Heart right ventricle (tissue), 16 donors: ENCODE results near the gene ZNF329. TPM values are rescaled to one million over a fixed set of nuclear protein-coding genes. Genes with fewer than 3 reads are reported as not detected.

Experiments used
- ATAC-seq, 8 donors: fragments of 200-7000 bp; cut with Tn5 transposase; one replicate each; pipeline ENCODE4 v1.9.1; 2020; ENCODE audit warnings: mild to moderate bottlenecking in 8 of 8, moderate library complexity in 8 of 8, moderate number of reproducible peaks in 1 of 8
- DNase-seq, 2 donors: peaks; one replicate each; pipeline ENCODE4 v3.0.0-alpha.2; 2020
- H3K27ac ChIP-seq, 10 donors: fragments of 200-600 bp; sonication (generic) in 2 of 10; one replicate each; pipeline versions ENCODE4 v1.5.0 to v1.8.0; 2020 to 2022; ENCODE audit warnings: mild to moderate bottlenecking in 3 of 10
- H3K27me3 ChIP-seq, 7 donors: fragments of 200-600 bp; one replicate each; pipeline ENCODE4 v1.8.0; 2021 to 2022; ENCODE audit warnings: mild to moderate bottlenecking in 2 of 7
- H3K36me3 ChIP-seq, 9 donors: fragments of 200-600 bp; sonication (generic) in 1 of 9; one replicate each; pipeline versions ENCODE4 v1.5.0 to v1.8.0; 2020 to 2022; ENCODE audit warnings: mild to moderate bottlenecking in 2 of 9
- H3K4me1 ChIP-seq, 9 donors: fragments of 200-600 bp; sonication (generic) in 1 of 9; one replicate each; pipeline versions ENCODE4 v1.5.0 to v1.8.0; 2020 to 2022; ENCODE audit warnings: mild to moderate bottlenecking in 4 of 9
- H3K4me3 ChIP-seq, 10 donors: fragments of 200-600 bp; sonication (generic) in 2 of 10; one replicate each; pipeline versions ENCODE4 v1.5.0 to v1.8.0; 2020 to 2022; ENCODE audit warnings: mild to moderate bottlenecking in 7 of 10, moderate library complexity in 2 of 10
- H3K9me3 ChIP-seq, 11 donors: fragments of 200-600 bp in 10 of 11; sonication (generic) in 2 of 11; one replicate each; pipeline versions ENCODE4 v1.5.0 to v1.8.0; 2013 to 2022; ENCODE audit warnings: mild to moderate bottlenecking in 2 of 11, control low read depth in 1 of 11, moderate library complexity in 1 of 11
- WGBS, 2 donors: extraction: QIAGEN DNeasy Blood & Tissue Kit; methylation state at CpG; one replicate each; pipeline ENCODE4 v1.1.7; 2013; ENCODE audit warnings: inconsistent platforms in 1 of 2; 5-methylcytosine and 5-hydroxymethylcytosine counted together
- intact Hi-C, 10 donors: fragments of 100-400 bp; cut with DNase I; formaldehyde crosslinking; loops; one replicate each; pipeline versions ENCODE4 v1.11.1 to v1.14.2; 2022
- polyA plus RNA-seq, 2 donors: library from polyadenylated mRNA; stranded (reverse); fragments of 200-250 nt; gene quantifications; one replicate each; pipeline ENCODE4 v1.2.3, GENCODE V29; 2013
- total RNA-seq, 10 donors: library from RNA; stranded (reverse); fragmentation: NEBNext Ultra II Directional in 3 of 10; extraction: Animal tissue kit (Norgen Biotek cat#: 25700) in 3 of 10; gene quantifications; one replicate each; pipeline versions ENCODE4 v1.2.1 to v1.2.4, GENCODE V29; 2021 to 2023
- TF ChIP-seq, protein P1 (sequence below), 9 donors: fragments of 200-600 bp; sonication (generic) in 2 of 9; IDR thresholded peaks; one replicate each; pipeline versions ENCODE4 v1.5.0 to v1.8.0; 2021 to 2022; ENCODE audit warnings: antibody characterized with exemption in 9 of 9, mild to moderate bottlenecking in 5 of 9, moderate library complexity in 1 of 9
- donor health status: Arrhythmogenic right ventricular cardiomyopathy.
- donor health status: ischemic (EF 13 %, LVEDD 7.1; RV severe dilation, severe dysfunction).
- donor health status: healthy with polysubstance abuse.
- donor health status: DM: no; HTN: yes; CAD: no.
- donor health status: DM: no; HTN: no; CAD: no.
- donor health status: ischemic (EF 25% LVEDD 6.9; RV normal size, moderate dysfunction).
- donor health status: ischemic (EF 25% LVEDD 5.7; RV mildly dilated, moderate dysfunction).
- donor health status: healthy.
- donor health status: DM: yes; HTN: yes; CAD: no.
- donor health status: Ischemic cardiomyopathy.
- donor health status: ischemic (EF 35%, LVEDD 5.7; RV mildly dilated, moderate dysfunction).
- donor health status: nonischemic (EF 11% LVEDD 7.7; RV severe dilation, severe dysfunction).
- donor health status: DM: yes; HTN: yes; CAD: no.
- donor health status: PGD.
- donor health status: ischemic (EF 29% LVEDD 5.4; RV normal size, mild dysfunction).
- donor health status: nonischemic (EF 23%, LVEDD 6.1; RV moderate dilation, normal function).

Gene ZNF329
- total and polyA plus RNA-seq, 12 donors, result 2.3 to 9.7 (median 7.7) TPM

DNA sequence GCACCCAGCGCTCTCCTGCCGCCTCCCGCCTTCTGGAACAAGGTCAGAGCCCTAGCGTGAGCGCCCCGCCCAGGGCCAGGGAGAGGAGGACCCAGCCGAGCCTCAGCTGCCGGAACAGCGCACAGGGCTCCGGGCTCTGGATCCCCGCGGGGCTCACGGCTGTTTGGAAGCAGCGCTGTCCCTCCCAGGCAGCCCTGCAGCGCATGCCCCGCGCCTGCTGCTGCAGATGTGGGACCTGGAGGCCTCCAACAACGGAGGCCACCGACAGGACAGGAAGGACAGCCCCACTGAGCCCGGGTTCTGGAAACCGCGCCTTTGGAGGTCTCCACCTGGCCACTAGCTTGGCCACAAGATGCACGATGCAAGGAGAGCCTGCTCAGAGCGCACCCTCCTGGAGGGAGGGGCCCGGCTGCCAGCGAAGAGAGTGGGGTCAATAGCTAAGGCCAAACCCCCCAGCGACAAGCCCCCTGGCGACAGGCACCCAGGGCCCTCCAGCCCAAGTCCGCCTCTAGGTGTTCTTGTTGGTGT lies 65.2 kb downstream of the ZNF329 start:
- TF ChIP-seq, protein P1, sequence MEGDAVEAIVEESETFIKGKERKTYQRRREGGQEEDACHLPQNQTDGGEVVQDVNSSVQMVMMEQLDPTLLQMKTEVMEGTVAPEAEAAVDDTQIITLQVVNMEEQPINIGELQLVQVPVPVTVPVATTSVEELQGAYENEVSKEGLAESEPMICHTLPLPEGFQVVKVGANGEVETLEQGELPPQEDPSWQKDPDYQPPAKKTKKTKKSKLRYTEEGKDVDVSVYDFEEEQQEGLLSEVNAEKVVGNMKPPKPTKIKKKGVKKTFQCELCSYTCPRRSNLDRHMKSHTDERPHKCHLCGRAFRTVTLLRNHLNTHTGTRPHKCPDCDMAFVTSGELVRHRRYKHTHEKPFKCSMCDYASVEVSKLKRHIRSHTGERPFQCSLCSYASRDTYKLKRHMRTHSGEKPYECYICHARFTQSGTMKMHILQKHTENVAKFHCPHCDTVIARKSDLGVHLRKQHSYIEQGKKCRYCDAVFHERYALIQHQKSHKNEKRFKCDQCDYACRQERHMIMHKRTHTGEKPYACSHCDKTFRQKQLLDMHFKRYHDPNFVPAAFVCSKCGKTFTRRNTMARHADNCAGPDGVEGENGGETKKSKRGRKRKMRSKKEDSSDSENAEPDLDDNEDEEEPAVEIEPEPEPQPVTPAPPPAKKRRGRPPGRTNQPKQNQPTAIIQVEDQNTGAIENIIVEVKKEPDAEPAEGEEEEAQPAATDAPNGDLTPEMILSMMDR (IDR thresholded peaks at IDR 0.05), result no peak
- Histone ChIP-seq H3K27ac (no peak overlapping the region), H3K4me1 (no peaks in the 10 kb centered on the region), H3K36me3 (peaks cover 0 to 79% (median 55%) of the 10 kb centered on the region in 9 donors), H3K27me3 (no peaks in the 10 kb centered on the region), H3K9me3 (peaks cover 0 to 97% (median 26%) of the 10 kb centered on the region in 11 donors), H3K4me3 (no peak overlapping the region)
- ATAC-seq (peak in 1 of 8 donors; percentile 6), DNase-seq (no peak)
- intact Hi-C loops, result no loop called here
- 93 to 96% methylated on average over 29 of the region's 29 CpGs for WGBS, 2 donors

DNA sequence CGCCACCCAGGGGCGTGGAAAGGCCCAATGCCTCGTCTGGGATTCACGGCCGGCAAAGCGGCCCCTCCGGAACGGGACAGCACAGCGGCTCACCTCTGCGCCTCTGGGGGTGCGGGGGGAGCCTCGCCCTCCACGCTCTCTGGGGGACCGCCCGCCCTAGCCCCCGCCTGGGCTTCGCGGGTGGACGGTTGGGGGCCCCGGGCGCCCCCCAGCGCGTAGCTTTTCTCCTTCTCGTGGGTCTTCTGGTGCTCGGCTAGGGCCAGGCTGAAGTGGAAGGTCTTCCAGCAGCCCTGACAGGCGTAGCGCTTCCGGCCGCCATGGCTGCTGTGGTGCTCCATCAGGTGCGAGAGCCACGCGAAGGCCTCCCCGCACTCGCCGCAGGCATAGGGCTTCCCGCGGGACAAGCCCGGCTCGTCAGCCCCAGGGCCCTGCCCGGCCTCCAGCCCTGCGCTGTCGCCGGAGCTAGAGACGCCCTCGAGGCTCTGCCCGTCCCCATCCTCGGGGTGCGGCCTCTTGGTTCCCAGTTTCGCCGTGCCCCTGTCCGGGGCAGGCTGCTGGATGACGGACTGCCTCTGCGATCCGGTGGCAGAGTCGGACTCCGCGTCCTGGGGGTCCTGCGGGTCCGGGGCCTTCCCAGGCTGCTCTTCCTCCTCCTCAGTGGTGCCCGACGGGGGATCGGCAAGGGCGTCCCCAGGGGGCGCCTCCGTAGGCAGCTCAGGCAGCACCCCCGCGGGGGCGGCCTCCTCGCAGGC lies 65.8 kb downstream of the ZNF329 start:
- 97 to 98% methylated on average over 67 to 69 of the region's 69 CpGs for WGBS, 2 donors
- H3K4me3 ChIP-seq, result no peak overlapping the region
- peaks cover 0 to 73% (median 55%) of the 10 kb centered on the region in 9 donors for H3K36me3 ChIP-seq
- TF ChIP-seq, protein P1 (IDR thresholded peaks at IDR 0.05), result no peak
- no peaks in the 10 kb centered on the region for H3K4me1 ChIP-seq
- intact Hi-C loops, result no loop called here
- no peaks in the 10 kb centered on the region for H3K27me3 ChIP-seq
- H3K27ac ChIP-seq, result no peak overlapping the region
- H3K9me3 ChIP-seq, result peaks cover 0 to 97% (median 26%) of the 10 kb centered on the region in 11 donors
- DNase-seq (no peak), ATAC-seq (peak in 1 of 8 donors; percentile 54)

GRCh38 chr19:58083021-58083420 lies 67.6 kb downstream of the ZNF329 start:
- intact Hi-C loops, result no loop called here
- ATAC-seq (no peak), DNase-seq (no peak)
- Histone ChIP-seq H3K4me3 (no peak overlapping the region), H3K27ac (no peak overlapping the region), H3K27me3 (no peaks in the 10 kb centered on the region), H3K9me3 (peaks cover 0 to 99% (median 26%) of the 10 kb centered on the region in 11 donors), H3K36me3 (peaks cover 0 to 59% (median 45%) of the 10 kb centered on the region in 9 donors), H3K4me1 (no peaks in the 10 kb centered on the region)
- TF ChIP-seq, protein P1 (IDR thresholded peaks at IDR 0.05), result no peak
- WGBS, 2 donors, result 98 to 99% methylated on average over 3 of the region's 3 CpGs

GRCh38 chr19:58079792-58080191 lies 70.8 kb downstream of the ZNF329 start:
- Histone ChIP-seq H3K27ac (no peak overlapping the region), H3K36me3 (peaks cover 0 to 36% (median 14%) of the 10 kb centered on the region in 9 donors), H3K4me3 (no peak overlapping the region), H3K27me3 (no peaks in the 10 kb centered on the region), H3K4me1 (no peaks in the 10 kb centered on the region), H3K9me3 (peaks cover 0 to 98% (median 25%) of the 10 kb centered on the region in 11 donors)
- intact Hi-C loops, result no loop called here
- DNase-seq (no peak), ATAC-seq (no peak)
- TF ChIP-seq, protein P1 (IDR thresholded peaks at IDR 0.05), result no peak
- WGBS, 2 donors, result 92 to 93% methylated on average over 10 of the region's 10 CpGs

Other genes with a start within 250 kb of the ZNF329 start
- gene ZNF417, start 234.2 kb downstream of the ZNF329 start, total RNA-seq, result 10 to 100 TPM in 5 of 10 donors, 1 to 10 TPM in 5; 6.5 to 14.0 (median 9.9) TPM
- gene ZNF417, start 234.2 kb downstream of the ZNF329 start, polyA plus RNA-seq, result 1 to 10 TPM; 1.8 to 5.8 TPM
- 10 to 100 TPM in 9 of 10 donors, 1 to 10 TPM in 1; 8.7 to 16.5 (median 12.0) TPM for gene ZNF418, start 215.4 kb downstream of the ZNF329 start, total RNA-seq
- 10 to 100 TPM in 1 of 2 donors, 1 to 10 TPM in 1; 3.2 to 10.2 TPM for gene ZNF418, start 215.4 kb downstream of the ZNF329 start, polyA plus RNA-seq
- 10 to 100 TPM in 6 of 10 donors, 1 to 10 TPM in 4; 7.5 to 14.9 (median 11.4) TPM for gene ZNF256, start 203.1 kb downstream of the ZNF329 start, total RNA-seq
- 1 to 10 TPM; 4.9 to 6.3 TPM for gene ZNF256, start 203.1 kb downstream of the ZNF329 start, polyA plus RNA-seq
- gene C19orf18, start 176.3 kb downstream of the ZNF329 start, total RNA-seq, result 1 to 10 TPM; 1.7 to 4.3 (median 2.2) TPM
- 10 to 100 TPM in 1 of 2 donors, under 1 TPM in 1; 0.54 to 20.7 TPM for gene C19orf18, start 176.3 kb downstream of the ZNF329 start, polyA plus RNA-seq
- 10 to 100 TPM in 8 of 10 donors, 1 to 10 TPM in 2; 9.4 to 19.1 (median 13.4) TPM for gene ZNF606, start 148.0 kb downstream of the ZNF329 start, total RNA-seq
- 10 to 100 TPM in 1 of 2 donors, 1 to 10 TPM in 1; 4.5 to 13.5 TPM for gene ZNF606, start 148.0 kb downstream of the ZNF329 start, polyA plus RNA-seq
- under 1 TPM in 1 of 10 donors, not detected in 9; 0.32 TPM for gene ZSCAN1, start 116.8 kb downstream of the ZNF329 start, total RNA-seq
- gene ZSCAN1, start 116.8 kb downstream of the ZNF329 start, polyA plus RNA-seq, result under 1 TPM; 0.15 to 0.28 TPM
- gene ZNF135, start 91.5 kb downstream of the ZNF329 start, total RNA-seq, result 1 to 10 TPM; 2.9 to 5.0 (median 3.9) TPM
- gene ZNF135, start 91.5 kb downstream of the ZNF329 start, polyA plus RNA-seq, result 10 to 100 TPM in 1 of 2 donors, 1 to 10 TPM in 1; 2.5 to 10.1 TPM
- gene ZSCAN18, start 52.6 kb downstream of the ZNF329 start, total RNA-seq, result 100 to 1,000 TPM in 1 of 10 donors, 10 to 100 TPM in 9; 59.3 to 101 (median 73.2) TPM
- 10 to 100 TPM; 56.4 to 67.9 TPM for gene ZSCAN18, start 52.6 kb downstream of the ZNF329 start, polyA plus RNA-seq
- gene ZNF274, start 32.3 kb upstream of the ZNF329 start, total RNA-seq, result 10 to 100 TPM; 18.4 to 27.6 (median 22.9) TPM
- 10 to 100 TPM; 13.8 to 26.0 TPM for gene ZNF274, start 32.3 kb upstream of the ZNF329 start, polyA plus RNA-seq
- 10 to 100 TPM; 19.2 to 35.0 (median 23.7) TPM for gene ZNF544, start 78.1 kb upstream of the ZNF329 start, total RNA-seq
- gene ZNF544, start 78.1 kb upstream of the ZNF329 start, polyA plus RNA-seq, result 10 to 100 TPM; 20.6 to 20.7 TPM
- gene ZNF8, start 128.2 kb upstream of the ZNF329 start, total RNA-seq, result 1 to 10 TPM; 4.4 to 6.2 (median 5.6) TPM
- 1 to 10 TPM; 1.4 to 4.2 TPM for gene ZNF8, start 128.2 kb upstream of the ZNF329 start, polyA plus RNA-seq
- 10 to 100 TPM; 14.4 to 28.7 (median 17.7) TPM for gene ERVK3-1, start 154.6 kb upstream of the ZNF329 start, total RNA-seq
- 10 to 100 TPM; 28.6 to 57.5 TPM for gene ERVK3-1, start 154.6 kb upstream of the ZNF329 start, polyA plus RNA-seq
- gene ZSCAN22, start 176.2 kb upstream of the ZNF329 start, total RNA-seq, result 1 to 10 TPM; 1.2 to 2.1 (median 1.4) TPM
- under 1 TPM; 0.80 to 0.87 TPM for gene ZSCAN22, start 176.2 kb upstream of the ZNF329 start, polyA plus RNA-seq
- 1 to 10 TPM in 9 of 10 donors, under 1 TPM in 1; 0.80 to 5.5 (median 2.0) TPM for gene A1BG, start 202.7 kb upstream of the ZNF329 start, total RNA-seq
- 1 to 10 TPM; 9.6 TPM for gene A1BG, start 202.7 kb upstream of the ZNF329 start, polyA plus RNA-seq
- under 1 TPM in 9 of 10 donors, not detected in 1; 0.14 to 0.73 (median 0.30) TPM for gene ZNF497, start 212.0 kb upstream of the ZNF329 start, total RNA-seq
- under 1 TPM; 0.22 to 0.33 TPM for gene ZNF497, start 212.0 kb upstream of the ZNF329 start, polyA plus RNA-seq
- gene ZNF837, start 230.2 kb upstream of the ZNF329 start, total RNA-seq, result under 1 TPM; 0.11 to 0.90 (median 0.41) TPM
- under 1 TPM; 0.36 to 0.88 TPM for gene ZNF837, start 230.2 kb upstream of the ZNF329 start, polyA plus RNA-seq
- gene RPS5, start 236.5 kb upstream of the ZNF329 start, total RNA-seq, result 100 to 1,000 TPM; 360 to 610 (median 413) TPM
- 1,000 to 10,000 TPM in 1 of 2 donors, 100 to 1,000 TPM in 1; 430 to 2,053 TPM for gene RPS5, start 236.5 kb upstream of the ZNF329 start, polyA plus RNA-seq
- not detected for gene RNF225, start 244.9 kb upstream of the ZNF329 start, total RNA-seq
- gene RNF225, start 244.9 kb upstream of the ZNF329 start, polyA plus RNA-seq, result not detected